Neuronal stem cell (in vitro differentiated cells): ENCODE measurements around the gene WDFY1.

ENCODE experiments used
- DNase-seq: peaks from one replicate; pipeline ENCODE4 v3.0.0-alpha.2; 2013; ENCODE audit warnings: low spot score
- H2AFZ ChIP-seq: one replicate; pipeline ENCODE4 v1.6.1; 2013; ENCODE audit warnings: mild to moderate bottlenecking, low read length, inconsistent platforms
- H2AK5ac ChIP-seq: 2 replicates; pipeline ENCODE4 v1.6.1; 2013; ENCODE audit warnings: low read depth, mild to moderate bottlenecking, inconsistent platforms, low read length, moderate library complexity, mixed read lengths
- H2BK120ac ChIP-seq: 2 replicates; pipeline ENCODE4 v1.6.1; 2013; ENCODE audit warnings: low read depth, mild to moderate bottlenecking, inconsistent platforms, low read length, moderate library complexity, mixed read lengths
- H2BK12ac ChIP-seq: one replicate; pipeline ENCODE4 v1.6.1; 2013; ENCODE audit warnings: low read length, inconsistent platforms
- H2BK15ac ChIP-seq: 2 replicates; pipeline ENCODE4 v1.6.1; 2013; ENCODE audit warnings: mild to moderate bottlenecking, low read length, inconsistent platforms, mixed read lengths
- H2BK5ac ChIP-seq: one replicate; pipeline ENCODE4 v1.6.1; 2013; ENCODE audit warnings: inconsistent platforms, mild to moderate bottlenecking, low read length, moderate library complexity
- H3K14ac ChIP-seq: one replicate; pipeline ENCODE4 v1.6.1; 2013; ENCODE audit warnings: low read length, inconsistent platforms
- H3K18ac ChIP-seq: 2 replicates; pipeline ENCODE4 v1.6.1; 2013; ENCODE audit warnings: low read length, inconsistent platforms
- H3K23ac ChIP-seq: 2 replicates; pipeline ENCODE4 v1.6.1; 2013; ENCODE audit warnings: low read depth, mild to moderate bottlenecking, mixed read lengths, low read length, inconsistent platforms; ENCODE audit not compliant: poor library complexity
- H3K27ac ChIP-seq: replicated peaks from 3 replicates; pipeline ENCODE4 v1.5.1; 2013; ENCODE audit warnings: low read length, inconsistent platforms
- H3K27me3 ChIP-seq, 3 experiments: 2 replicates each; pipeline ENCODE4 v1.6.1; 2013; ENCODE audit warnings: low read length in 3 of 3, mild to moderate bottlenecking in 2 of 3, inconsistent platforms in 1 of 3, low read depth in 1 of 3, mixed read lengths in 1 of 3, moderate library complexity in 1 of 3; ENCODE audit not compliant: control insufficient read depth in 3 of 3, insufficient read depth in 3 of 3
- H3K36me3 ChIP-seq, 2 donors: replicated peaks in 1 of 2; 2 replicates each; pipeline ENCODE4 v1.6.1; 2013; ENCODE audit warnings: low read length in 2 of 2; ENCODE audit not compliant: control insufficient read depth in 2 of 2, insufficient read depth in 2 of 2
- H3K4ac ChIP-seq: 2 replicates; pipeline ENCODE4 v1.6.1; 2013; ENCODE audit warnings: inconsistent platforms, mild to moderate bottlenecking, low read length, moderate library complexity
- H3K4me1 ChIP-seq, 2 donors: 1 replicate in 1 of 2; 2 replicates in 1 of 2; pipeline ENCODE4 v1.6.1; 2013; ENCODE audit warnings: low read length in 2 of 2, low read depth in 1 of 2; ENCODE audit not compliant: control insufficient read depth in 2 of 2, insufficient read depth in 1 of 2
- H3K4me2 ChIP-seq: one replicate; pipeline ENCODE4 v1.6.1; 2013; ENCODE audit warnings: mild to moderate bottlenecking, low read length, inconsistent platforms; ENCODE audit not compliant: insufficient read depth, poor library complexity, severe bottlenecking
- H3K4me3 ChIP-seq, 2 donors: 2 replicates each; pipeline ENCODE4 v1.5.1; 2013; ENCODE audit warnings: low read length in 2 of 2, mild to moderate bottlenecking in 2 of 2, inconsistent platforms in 1 of 2, moderate library complexity in 1 of 2
- H3K79me1 ChIP-seq: one replicate; pipeline ENCODE4 v1.6.1; 2013; ENCODE audit warnings: low read depth, mild to moderate bottlenecking, inconsistent platforms, low read length, moderate library complexity
- H3K9ac ChIP-seq: one replicate; pipeline ENCODE4 v1.6.1; 2013; ENCODE audit warnings: mild to moderate bottlenecking, low read depth, low read length, inconsistent platforms; ENCODE audit not compliant: poor library complexity
- H3K9me3 ChIP-seq, 2 donors: replicated peaks in 1 of 2; 2 replicates each; pipeline versions ENCODE3 to v1.6.1; 2013; ENCODE audit warnings: low read length in 2 of 2, mild to moderate bottlenecking in 2 of 2, inconsistent platforms in 1 of 2, low read depth in 1 of 2, mixed read lengths in 1 of 2, moderate library complexity in 1 of 2; ENCODE audit not compliant: control insufficient read depth in 2 of 2, insufficient read depth in 1 of 2
- H4K8ac ChIP-seq: one replicate; pipeline ENCODE4 v1.6.1; 2013; ENCODE audit warnings: low read depth, mild to moderate bottlenecking, inconsistent platforms, low read length, moderate library complexity
- H4K91ac ChIP-seq: one replicate; pipeline ENCODE4 v1.6.1; 2013; ENCODE audit warnings: low read length, low read depth, mild to moderate bottlenecking, inconsistent platforms; ENCODE audit not compliant: poor library complexity
- WGBS, 2 donors: extraction: QIAGEN DNeasy Blood & Tissue Kit; methylation state at CpG; one replicate each; pipeline ENCODE4 v1.1.7; 2013; ENCODE audit warnings: missing lambda C conversion rate in 2 of 2, mixed read lengths in 1 of 2; ENCODE audit not compliant: insufficient read length in 2 of 2, insufficient replicate concordance in 1 of 2; ENCODE audit errors: extremely low coverage in 2 of 2; 5-methylcytosine and 5-hydroxymethylcytosine counted together

WDFY1 gene

GRCh38 chr2:223980397-223980735 lies 35.2 kb upstream of the WDFY1 start:
- H3K4ac ChIP-seq = no peak overlapping the region
- no peak overlapping the region for H2BK15ac ChIP-seq
- no peak overlapping the region for H3K14ac ChIP-seq
- no peaks in the 10 kb centered on the region for H3K9me3 ChIP-seq
- no peaks in the 10 kb centered on the region for H3K36me3 ChIP-seq
- H3K27ac ChIP-seq = no peak overlapping the region
- no peaks in the 10 kb centered on the region for H3K27me3 ChIP-seq
- DNase-seq = no peak
- no peak overlapping the region for H2BK120ac ChIP-seq
- no peak overlapping the region for H3K9ac ChIP-seq
- H3K4me3 ChIP-seq = no peak overlapping the region
- H4K91ac ChIP-seq = no peak overlapping the region
- no peak overlapping the region for H2AFZ ChIP-seq
- no peaks in the 10 kb centered on the region for H3K4me1 ChIP-seq
- H3K18ac ChIP-seq = no peak overlapping the region
- no peak overlapping the region for H3K4me2 ChIP-seq
- no peak overlapping the region for H2BK5ac ChIP-seq
- H2BK12ac ChIP-seq = no peak overlapping the region
- H2AK5ac ChIP-seq = no peak overlapping the region
- H4K8ac ChIP-seq = no peak overlapping the region
- no peaks in the 10 kb centered on the region for H3K79me1 ChIP-seq
- H3K23ac ChIP-seq = no peak overlapping the region
- no CpG with 5 or more reads among the region's 1 CpG for WGBS, 2 donors

- no peak for DNase-seq
- Histone ChIP-seq H3K27ac (no peak overlapping the region), H3K4me1 (no peaks in the 10 kb centered on the region), H3K23ac (no peak overlapping the region), H3K4me3 (no peak overlapping the region), H3K4me2 (no peak overlapping the region), H3K9ac (no peak overlapping the region), H3K36me3 (no peaks in the 10 kb centered on the region), H3K9me3 (no peaks in the 10 kb centered on the region), H2BK120ac (no peak overlapping the region), H2AK5ac (no peak overlapping the region), H4K91ac (no peak overlapping the region), H3K18ac (no peak overlapping the region), H2BK12ac (no peak overlapping the region), H2BK5ac (no peak overlapping the region), H3K27me3 (no peaks in the 10 kb centered on the region), H2BK15ac (no peak overlapping the region), H2AFZ (no peak overlapping the region), H3K14ac (no peak overlapping the region), H4K8ac (no peak overlapping the region), H3K4ac (no peak overlapping the region), H3K79me1 (no peaks in the 10 kb centered on the region)
- no CpG with 5 or more reads among the region's 2 CpGs for WGBS, 2 donors
Observed at GRCh38 chr2:223979730-223980396, 34.7 kb upstream of the WDFY1 start.

DNA sequence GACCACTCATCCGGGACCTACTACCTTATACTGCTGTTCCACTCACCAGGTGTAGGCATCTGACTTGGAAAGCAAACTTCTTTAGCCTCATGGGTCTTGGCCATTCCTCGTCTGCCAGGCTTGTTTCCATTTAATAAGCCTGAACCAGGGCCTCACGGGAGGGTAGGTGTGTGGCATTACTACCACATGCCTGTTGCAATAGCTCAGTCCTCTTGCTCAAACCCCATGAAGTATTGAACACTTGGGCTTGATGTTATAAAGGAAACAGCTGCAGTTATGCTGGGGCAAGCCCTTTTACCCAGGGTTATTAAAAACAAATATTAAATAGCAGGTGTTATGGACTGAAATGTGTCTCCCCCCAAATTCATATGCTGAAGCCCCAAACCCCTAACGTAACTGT lies 33.3 kb upstream of the WDFY1 start:
- WGBS, 2 donors = no CpG with 5 or more reads among the region's 4 CpGs
- Histone ChIP-seq H4K8ac (no peak overlapping the region), H3K27ac (no peak overlapping the region), H3K18ac (no peak overlapping the region), H3K4ac (no peak overlapping the region), H3K4me2 (no peak overlapping the region), H2AK5ac (no peak overlapping the region), H3K4me1 (no peaks in the 10 kb centered on the region), H2BK15ac (no peak overlapping the region), H3K4me3 (no peak overlapping the region), H4K91ac (no peak overlapping the region), H3K9me3 (no peaks in the 10 kb centered on the region), H2BK120ac (no peak overlapping the region), H3K27me3 (no peaks in the 10 kb centered on the region), H3K36me3 (no peaks in the 10 kb centered on the region), H3K9ac (no peak overlapping the region), H2BK12ac (no peak overlapping the region), H3K23ac (no peak overlapping the region), H3K79me1 (no peaks in the 10 kb centered on the region), H2BK5ac (no peak overlapping the region), H3K14ac (no peak overlapping the region), H2AFZ (no peak overlapping the region)
- DNase-seq = no peak

DNA sequence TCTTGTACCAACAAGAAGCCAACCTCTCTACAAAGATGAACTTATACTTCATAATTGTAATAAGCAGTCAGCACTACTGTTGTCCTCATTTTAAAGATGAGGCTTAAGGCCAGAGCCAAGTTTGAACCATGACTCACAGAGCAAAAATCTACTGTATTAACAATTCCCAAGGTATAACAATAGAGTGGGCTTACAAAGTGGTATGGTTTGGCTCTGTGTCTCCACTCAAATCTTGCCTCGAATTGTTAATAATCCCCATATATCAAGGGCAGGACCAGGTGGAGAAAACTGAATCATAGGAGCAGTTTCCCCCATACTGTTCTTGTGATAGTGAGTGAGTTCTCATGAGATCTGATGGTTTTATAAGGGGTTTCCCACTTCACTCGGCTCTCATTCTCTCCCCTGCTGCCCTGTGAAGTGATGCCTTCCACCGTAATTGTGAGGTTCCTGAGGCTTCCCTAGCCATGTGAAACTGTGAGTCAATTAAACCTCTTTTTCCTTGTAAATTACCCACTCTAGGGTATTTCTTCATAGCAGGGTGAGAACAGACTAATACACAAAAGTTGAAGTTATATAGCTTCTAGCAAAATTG lies 31.6 kb upstream of the WDFY1 start:
- H3K4me2 ChIP-seq = no peak overlapping the region
- no CpG with 5 or more reads among the region's 3 CpGs for WGBS, 2 donors
- no peak overlapping the region for H2BK15ac ChIP-seq
- no peak overlapping the region for H3K9ac ChIP-seq
- no peak overlapping the region for H3K14ac ChIP-seq
- no peak overlapping the region for H3K4ac ChIP-seq
- DNase-seq = no peak
- H4K8ac ChIP-seq = no peak overlapping the region
- no peak overlapping the region for H2BK120ac ChIP-seq
- H3K18ac ChIP-seq = no peak overlapping the region
- H3K27me3 ChIP-seq = no peaks in the 10 kb centered on the region
- no peak overlapping the region for H3K23ac ChIP-seq
- no peaks in the 10 kb centered on the region for H3K79me1 ChIP-seq
- H2AFZ ChIP-seq = no peak overlapping the region
- no peak overlapping the region for H2BK5ac ChIP-seq
- no peaks in the 10 kb centered on the region for H3K36me3 ChIP-seq
- H3K4me1 ChIP-seq = no peaks in the 10 kb centered on the region
- no peak overlapping the region for H4K91ac ChIP-seq
- no peaks in the 10 kb centered on the region for H3K9me3 ChIP-seq
- no peak overlapping the region for H2AK5ac ChIP-seq
- H3K27ac ChIP-seq = no peak overlapping the region
- H3K4me3 ChIP-seq = no peak overlapping the region
- H2BK12ac ChIP-seq = no peak overlapping the region
